Astrocyte (in vitro differentiated cells and primary cell): ENCODE data around the gene CNFN. TPM values are rescaled to one million over a fixed set of nuclear protein-coding genes. Genes with fewer than 3 reads are reported as not detected.

ENCODE experiments used
- DNase-seq: peaks from one replicate; pipeline ENCODE4 v3.0.0-alpha.2; 2010; ENCODE audit warnings: low read depth
- FAIRE-seq: peaks from 2 replicates; lab custom pipeline; 2011; peaks lifted over from hg19 to GRCh38; lab: Jason Lieb, UNC
- H2AFZ ChIP-seq: 2 replicates; pipeline ENCODE4 v1.6.0; 2012; ENCODE audit warnings: low read depth, low read length, inconsistent platforms
- H3K27ac ChIP-seq: 2 replicates; pipeline ENCODE4 v1.5.1; 2011; ENCODE audit warnings: low read depth, low read length, inconsistent platforms
- H3K27me3 ChIP-seq: 2 replicates; pipeline ENCODE4 v1.6.0; 2011; ENCODE audit warnings: low read length, inconsistent platforms; ENCODE audit not compliant: insufficient read depth
- H3K36me3 ChIP-seq: 2 replicates; pipeline ENCODE4 v1.5.1; 2011; ENCODE audit warnings: low read length, inconsistent platforms; ENCODE audit not compliant: insufficient read depth
- H3K4me1 ChIP-seq: 2 replicates; pipeline ENCODE4 v1.5.1; 2011; ENCODE audit warnings: low read length, inconsistent platforms; ENCODE audit not compliant: insufficient read depth
- H3K4me2 ChIP-seq: 2 replicates; pipeline ENCODE4 v1.6.0; 2012; ENCODE audit warnings: low read length, inconsistent platforms
- H3K4me3 ChIP-seq: 2 replicates; pipeline ENCODE4 v1.5.1; 2011; ENCODE audit warnings: low read depth, mild to moderate bottlenecking, low read length, inconsistent platforms; ENCODE audit not compliant: insufficient read depth
- H3K79me2 ChIP-seq: 2 replicates; pipeline ENCODE4 v1.6.0; 2012; ENCODE audit warnings: mild to moderate bottlenecking, low read length, inconsistent platforms; ENCODE audit not compliant: insufficient read depth
- H3K9ac ChIP-seq: 2 replicates; pipeline ENCODE4 v1.6.0; 2012; ENCODE audit warnings: mild to moderate bottlenecking, low read length, inconsistent platforms
- H3K9me3 ChIP-seq: 2 replicates; pipeline ENCODE4 v1.5.1; 2012; ENCODE audit warnings: low read depth, mild to moderate bottlenecking, low read length, inconsistent platforms; ENCODE audit not compliant: insufficient read depth
- H4K20me1 ChIP-seq: 2 replicates; pipeline ENCODE4 v1.6.0; 2012; ENCODE audit warnings: low read length, inconsistent platforms; ENCODE audit not compliant: insufficient read depth
- H3K27ac Mint-ChIP-seq: one replicate; pipeline ENCODE4 v1.8.0; 2021; ENCODE audit warnings: mild to moderate bottlenecking, mixed read lengths; ENCODE audit not compliant: unreplicated experiment
- H3K27me3 Mint-ChIP-seq: one replicate; pipeline ENCODE4 v1.8.0; 2021; ENCODE audit warnings: low read depth, mixed read lengths; ENCODE audit not compliant: unreplicated experiment
- H3K36me3 Mint-ChIP-seq: one replicate; pipeline ENCODE4 v1.8.0; 2021; ENCODE audit warnings: low read depth, mixed read lengths; ENCODE audit not compliant: unreplicated experiment
- H3K4me1 Mint-ChIP-seq: one replicate; pipeline ENCODE4 v1.8.0; 2021; ENCODE audit warnings: low read depth, mixed read lengths; ENCODE audit not compliant: unreplicated experiment
- H3K4me3 Mint-ChIP-seq: one replicate; pipeline ENCODE4 v1.8.0; 2021; ENCODE audit warnings: mild to moderate bottlenecking, moderate library complexity, mixed read lengths; ENCODE audit not compliant: unreplicated experiment
- H3K9me3 Mint-ChIP-seq: one replicate; pipeline ENCODE4 v1.8.0; 2021; ENCODE audit warnings: mild to moderate bottlenecking, mixed read lengths; ENCODE audit not compliant: unreplicated experiment
- CTCF ChIP-seq: IDR thresholded peaks from 2 replicates; pipeline ENCODE4 v1.5.1; 2011; ENCODE audit warnings: low read depth, mild to moderate bottlenecking, inconsistent platforms, low read length, moderate library complexity; ENCODE audit not compliant: insufficient read depth
- EZH2 ChIP-seq: IDR thresholded peaks from 2 replicates; pipeline ENCODE4 v1.6.1; 2012; ENCODE audit warnings: mild to moderate bottlenecking, low read length, inconsistent platforms; ENCODE audit not compliant: insufficient read depth
- total RNA-seq: library from RNA; stranded (reverse); gene quantifications from 2 replicates; pipeline ENCODE4 v1.2.1, GENCODE V29; 2021

Gene CNFN
- total RNA-seq, 1 donor from 2014 or later, result 0.61 TPM

- H3K36me3 ChIP-seq, result peaks cover 2% of the 10 kb centered on the region
- no peaks in the 10 kb centered on the region for H3K79me2 ChIP-seq
- no peak overlapping the region for H3K27ac ChIP-seq
- H4K20me1 ChIP-seq, result no peaks in the 10 kb centered on the region
- DNase-seq, result no peak
- H3K4me1 ChIP-seq, result no peaks in the 10 kb centered on the region
- Mint-ChIP-seq H3K4me3 (no peak overlapping the region), H3K27me3 (no peaks in the 10 kb centered on the region), H3K36me3 (peaks cover 26% of the 10 kb centered on the region), H3K27ac (no peak overlapping the region), H3K9me3 (peaks cover 6% of the 10 kb centered on the region), H3K4me1 (no peaks in the 10 kb centered on the region)
- H3K27me3 ChIP-seq, result no peaks in the 10 kb centered on the region
- TF ChIP-seq EZH2, result no peak
- TF ChIP-seq CTCF, result no peak
- no peak overlapping the region for H2AFZ ChIP-seq
- FAIRE-seq, result no peak
- no peak overlapping the region for H3K4me2 ChIP-seq
- no peak overlapping the region for H3K9ac ChIP-seq
- no peaks in the 10 kb centered on the region for H3K9me3 ChIP-seq
- H3K4me3 ChIP-seq, result no peak overlapping the region
These were observed 19.4 kb downstream of the CNFN start for GRCh38 chr19:42370626-42371175.

- H3K27ac ChIP-seq, result no peak overlapping the region
- H3K27me3 ChIP-seq, result no peaks in the 10 kb centered on the region
- no peak overlapping the region for H3K27ac Mint-ChIP-seq
- H3K4me1 Mint-ChIP-seq, result no peaks in the 10 kb centered on the region
- H3K36me3 ChIP-seq, result peaks cover 2% of the 10 kb centered on the region
- DNase-seq, result no peak
- H3K4me3 Mint-ChIP-seq, result no peak overlapping the region
- H3K27me3 Mint-ChIP-seq, result no peaks in the 10 kb centered on the region
- peaks cover 29% of the 10 kb centered on the region for H3K36me3 Mint-ChIP-seq
- TF ChIP-seq EZH2, result no peak
- TF ChIP-seq CTCF, result no peak
- no peaks in the 10 kb centered on the region for H3K9me3 ChIP-seq
- FAIRE-seq, result no peak
- no peaks in the 10 kb centered on the region for H4K20me1 ChIP-seq
- H3K9ac ChIP-seq, result no peak overlapping the region
- H3K4me3 ChIP-seq, result no peak overlapping the region
- no peak overlapping the region for H3K4me2 ChIP-seq
- H3K9me3 Mint-ChIP-seq, result peaks cover 6% of the 10 kb centered on the region
- H3K79me2 ChIP-seq, result no peaks in the 10 kb centered on the region
- H3K4me1 ChIP-seq, result no peaks in the 10 kb centered on the region
- no peak overlapping the region for H2AFZ ChIP-seq
These were observed 20.0 kb downstream of the CNFN start for GRCh38 chr19:42370068-42370520.

GRCh38 chr19:42369433-42370067, 20.5 kb downstream of the CNFN start:
- Mint-ChIP-seq H3K36me3 (peaks cover 33% of the 10 kb centered on the region), H3K27me3 (no peaks in the 10 kb centered on the region), H3K27ac (no peak overlapping the region), H3K4me1 (no peaks in the 10 kb centered on the region), H3K9me3 (peaks cover 6% of the 10 kb centered on the region), H3K4me3 (no peak overlapping the region)
- Histone ChIP-seq H3K9me3 (peaks cover under 1% of the 10 kb centered on the region), H4K20me1 (no peaks in the 10 kb centered on the region), H2AFZ (no peak overlapping the region), H3K4me3 (no peak overlapping the region), H3K36me3 (peaks cover 2% of the 10 kb centered on the region), H3K4me1 (no peaks in the 10 kb centered on the region), H3K27ac (no peak overlapping the region), H3K27me3 (no peaks in the 10 kb centered on the region), H3K4me2 (no peak overlapping the region), H3K79me2 (no peaks in the 10 kb centered on the region), H3K9ac (no peak overlapping the region)
- no peak for FAIRE-seq
- TF ChIP-seq EZH2 (no peak), CTCF (no peak)
- no peak for DNase-seq
